ENCODE measurements around the gene BORCS5. TPM values are rescaled to one million over a fixed set of nuclear protein-coding genes. Genes with fewer than 3 reads are reported as not detected.
A peak's percentile ranks its signal among the peaks of the same experiment; 100 is the strongest.

Gene BORCS5
- total RNA-seq, 1 donor: 18.3 TPM

GRCh38 chr12:12353807-12354206 is 3.1 kb upstream of the BORCS5 start:
- no peak overlapping the region for H3K4me3 ChIP-seq (ENCODE audit: low read depth, low read length)
- no peak for TF ChIP-seq CTCF (IDR thresholded peaks at IDR 0.05; ENCODE audit: insufficient read depth, low read length)
- no peak for DNase-seq (ENCODE audit: low read depth)

- no peak for TF ChIP-seq CTCF (IDR thresholded peaks at IDR 0.05; ENCODE audit: insufficient read depth, low read length)
- no peak for DNase-seq (ENCODE audit: low read depth)
- H3K4me3 ChIP-seq (ENCODE audit: low read depth, low read length): peak overlapping the region; percentile 84
Observed at GRCh38 chr12:12356467-12356895, 397 bp upstream of the BORCS5 start.

DNA sequence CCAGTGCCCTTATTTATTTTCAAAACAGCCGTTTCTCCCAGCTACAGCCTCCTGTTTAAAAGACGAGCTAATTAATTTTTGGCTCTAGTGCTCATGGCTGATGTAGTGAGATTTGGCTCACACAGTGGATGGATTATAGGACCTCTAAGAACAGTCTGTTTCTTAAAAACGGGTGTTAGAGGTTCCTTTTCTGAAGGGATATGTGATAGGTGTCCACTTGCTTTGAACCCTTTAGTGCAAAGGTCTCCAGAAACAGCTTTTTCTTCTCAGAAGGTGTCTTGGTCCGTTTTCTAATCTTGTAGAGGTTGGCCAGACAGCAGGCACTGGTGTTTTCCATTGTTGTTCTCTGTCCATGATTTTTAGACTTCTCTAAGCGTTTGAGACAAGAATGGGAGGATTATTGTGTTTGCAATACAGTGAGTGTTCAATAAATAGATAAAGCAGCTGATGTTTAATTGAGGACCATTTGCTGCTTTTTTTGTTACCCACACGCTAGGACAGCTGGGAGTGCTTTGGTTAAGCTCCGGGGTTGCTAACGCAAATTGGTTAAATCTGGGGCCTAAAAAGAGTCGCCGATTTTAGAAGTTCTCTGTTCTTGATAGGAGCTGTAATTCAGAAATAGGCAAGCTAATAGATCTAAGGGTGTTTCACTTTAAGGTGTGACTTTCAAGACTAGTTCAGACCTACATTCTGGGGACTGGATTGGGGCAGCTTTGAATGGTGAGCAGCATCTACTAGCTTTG is 1.0 kb downstream of the BORCS5 start:
- peak overlapping the region; percentile 84 for H3K4me3 ChIP-seq (ENCODE audit: low read depth, low read length)
- TF ChIP-seq CTCF (IDR thresholded peaks at IDR 0.05; ENCODE audit: insufficient read depth, low read length): no peak
- peak; percentile 33 for DNase-seq (ENCODE audit: low read depth)

DNA sequence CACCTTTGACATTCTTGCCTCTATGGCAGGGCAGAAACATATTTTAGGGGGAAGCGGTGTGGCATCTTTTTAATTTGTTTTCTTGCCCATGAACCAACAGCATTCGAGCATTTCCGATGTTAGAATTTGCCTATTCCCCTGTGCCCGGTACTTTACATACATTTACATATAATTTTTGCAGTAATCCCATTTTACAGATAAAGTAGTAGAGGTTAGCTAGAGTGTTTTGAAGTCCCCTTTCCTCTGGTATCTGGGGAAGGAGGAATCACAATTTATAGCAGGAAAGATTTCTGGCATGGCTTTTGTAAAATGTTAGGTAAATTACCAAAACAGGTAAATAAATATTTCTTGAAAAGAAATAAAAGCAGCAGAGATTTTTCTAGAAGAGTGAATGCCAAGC is 1.6 kb downstream of the BORCS5 start:
- DNase-seq (ENCODE audit: low read depth): no peak
- TF ChIP-seq CTCF (IDR thresholded peaks at IDR 0.05; ENCODE audit: insufficient read depth, low read length): no peak
- peak overlapping the region; percentile 84 for H3K4me3 ChIP-seq (ENCODE audit: low read depth, low read length)

DNA sequence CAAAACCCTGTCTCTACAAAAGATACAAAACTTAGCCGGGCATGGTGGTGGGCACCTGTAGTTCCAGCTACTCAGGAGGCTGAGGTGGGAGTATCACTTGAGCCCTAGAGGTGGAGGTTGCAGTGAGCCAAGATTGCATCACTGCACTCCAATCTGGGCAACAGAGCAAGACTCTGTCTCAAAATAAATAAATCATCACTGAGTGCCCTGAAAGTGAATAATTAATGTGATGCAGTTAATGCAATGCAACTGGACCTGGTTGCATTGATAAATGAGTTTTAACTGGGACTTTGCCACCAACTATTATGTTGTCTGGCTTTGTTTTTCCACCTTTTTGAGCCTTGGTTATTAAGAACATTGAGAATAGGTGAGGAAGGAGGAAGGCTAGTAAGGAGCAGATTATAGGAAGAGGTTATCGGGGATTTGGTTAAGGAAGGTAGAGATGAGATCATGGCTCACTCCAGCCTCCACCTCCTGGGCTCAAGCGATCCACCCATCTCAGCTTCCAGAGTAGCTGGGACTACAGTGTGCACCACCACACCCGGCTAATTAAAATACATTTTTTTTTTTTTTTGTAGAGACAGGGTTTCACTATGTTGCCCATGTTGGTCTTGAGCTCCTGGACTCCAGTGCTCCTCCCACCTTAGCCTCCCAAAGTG is 8.0 kb downstream of the BORCS5 start:
- TF ChIP-seq CTCF (IDR thresholded peaks at IDR 0.05; ENCODE audit: insufficient read depth, low read length): no peak
- H3K4me3 ChIP-seq (ENCODE audit: low read depth, low read length): no peak overlapping the region
- peak; percentile 16 for DNase-seq (ENCODE audit: low read depth)

DNA sequence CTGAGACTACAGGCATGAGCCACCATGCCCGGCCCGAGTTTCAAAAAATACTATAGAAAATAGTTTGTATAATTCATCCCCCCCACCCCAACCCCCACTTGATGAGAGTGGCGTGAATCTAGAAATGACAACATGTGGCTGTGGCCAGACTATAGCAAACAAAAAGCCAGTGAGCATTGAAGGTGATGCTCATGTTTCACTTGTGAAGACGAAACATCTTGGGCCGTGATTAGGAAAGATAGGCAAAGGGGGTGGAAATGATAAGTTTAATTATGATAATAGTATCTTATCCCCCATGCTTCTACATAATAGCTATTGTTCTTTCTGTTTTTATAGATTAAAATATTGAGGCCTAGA is 8.5 kb downstream of the BORCS5 start:
- no peak for TF ChIP-seq CTCF (IDR thresholded peaks at IDR 0.05; ENCODE audit: insufficient read depth, low read length)
- no peak for DNase-seq (ENCODE audit: low read depth)
- no peak overlapping the region for H3K4me3 ChIP-seq (ENCODE audit: low read depth, low read length)

Measured in fibroblast of the aortic adventitia (primary cell).